OCI-LY3 (cell line): ENCODE measurements around the gene SLC16A9.
"Not testable (repeated sequence)": the region's sequence is repeated elsewhere in the genome, so short reads cannot be mapped to it uniquely, and the experiment has no call there.

Source experiments
- CTCF ChIP-seq: fragments of 200-600, 300-600 bp; sonication (generic); IDR thresholded peaks from 2 replicates; pipeline ENCODE4 v1.5.1; 2014; ENCODE audit warnings: antibody characterized with exemption, low read length, low read depth
- EZH2phosphoT487 ChIP-seq: fragments of 200-600 bp; shearing (Covaris generic); IDR thresholded peaks from 2 replicates; pipeline ENCODE4 v1.6.1; 2018; ENCODE audit warnings: antibody characterized with exemption, mixed run types, low read depth

GRCh38 chr10:59729167-59729566, 19.5 kb upstream of the SLC16A9 start:
- TF ChIP-seq CTCF, EZH2phosphoT487: not testable (repeated sequence)
